CD4-positive, alpha-beta T cell (primary cell): ENCODE measurements around the gene TTC33. TPM values are rescaled to one million over a fixed set of nuclear protein-coding genes. Genes with fewer than 3 reads are reported as not detected.

Source experiments
- ATAC-seq: fragments of 200-7000 bp; cut with Tn5 transposase; one replicate; pipeline ENCODE4 v1.10.0; 2022; ENCODE audit warnings: mild to moderate bottlenecking; ENCODE audit not compliant: poor library complexity
- CTCF ChIA-PET: fragments of 350-600 bp; sonication (Branson Sonifier 250); formaldehyde crosslinking; loops from one replicate; lab custom pipeline; 2021; ENCODE audit warnings: antibody characterized with exemption, inconsistent platforms; lab: Charles Lee
- POLR2A ChIA-PET: fragments of 350-600 bp; sonication (Branson Sonifier 250); formaldehyde crosslinking; loops from one replicate; lab custom pipeline; 2021; ENCODE audit warnings: antibody characterized with exemption, inconsistent platforms; lab: Charles Lee
- DNase-seq, 14 experiments: peaks; one replicate each; pipeline ENCODE4 v3.0.0-alpha.2; 2013 to 2020; ENCODE audit warnings: mixed read lengths in 2 of 14
- H3K27ac ChIP-seq, 2 donors: one replicate each; pipeline versions ENCODE4 v1.5.1 to v1.7.0; 2013; ENCODE audit warnings: low read length in 2 of 2, low read depth in 1 of 2, mild to moderate bottlenecking in 1 of 2
- H3K27me3 ChIP-seq, 2 experiments: 1 replicate in 1 of 2; 2 replicates in 1 of 2; pipeline versions ENCODE4 v1.6.1 to v1.7.0; 2013; ENCODE audit warnings: low read length in 2 of 2, control low read depth in 1 of 2, mild to moderate bottlenecking in 1 of 2, moderate library complexity in 1 of 2; ENCODE audit not compliant: insufficient read depth in 2 of 2, control insufficient read depth in 1 of 2
- H3K36me3 ChIP-seq: one replicate; pipeline ENCODE4 v1.6.1; 2013; ENCODE audit warnings: low read length, control low read depth; ENCODE audit not compliant: insufficient read depth
- H3K4me1 ChIP-seq: one replicate; pipeline ENCODE4 v1.6.1; 2013; ENCODE audit warnings: low read length, control low read depth; ENCODE audit not compliant: insufficient read depth
- H3K4me3 ChIP-seq: one replicate; pipeline ENCODE4 v1.5.1; 2013; ENCODE audit warnings: mild to moderate bottlenecking, low read length, moderate library complexity
- H3K9me3 ChIP-seq, 2 experiments: 1 replicate in 1 of 2; 2 replicates in 1 of 2; pipeline versions ENCODE4 v1.6.1 to v1.7.0; 2013; ENCODE audit warnings: low read length in 2 of 2, mild to moderate bottlenecking in 2 of 2, control low read depth in 1 of 2, moderate library complexity in 1 of 2; ENCODE audit not compliant: control insufficient read depth in 1 of 2, insufficient read depth in 1 of 2
- H3K27ac Mint-ChIP-seq: one replicate; pipeline ENCODE4 v1.8.0; 2020; ENCODE audit warnings: mixed read lengths
- H3K27me3 Mint-ChIP-seq: one replicate; pipeline ENCODE4 v1.8.0; 2021; ENCODE audit warnings: mixed read lengths
- H3K36me3 Mint-ChIP-seq: one replicate; pipeline ENCODE4 v1.8.0; 2021; ENCODE audit warnings: low read depth, mixed read lengths
- H3K4me1 Mint-ChIP-seq: one replicate; pipeline ENCODE4 v1.8.0; 2021; ENCODE audit warnings: low read depth, mixed read lengths
- H3K4me3 Mint-ChIP-seq: one replicate; pipeline ENCODE4 v1.8.0; 2020; ENCODE audit warnings: mild to moderate bottlenecking, mixed read lengths
- H3K9me3 Mint-ChIP-seq: one replicate; pipeline ENCODE4 v1.8.0; 2020; ENCODE audit warnings: mixed read lengths
- intact Hi-C, 2 experiments: fragments of 100-400 bp; cut with DNase I in 1 of 2; cut with micrococcal nuclease in 1 of 2; formaldehyde crosslinking; loops; one replicate each; pipeline versions ENCODE4 v1.15.1 to v1.9.0; 2023 to 2025; cut with DNase I, micrococcal nuclease
- total RNA-seq, 174 experiments: library from RNA in 2 of 174; stranded (reverse) in 2 of 174; gene quantifications; one replicate each; pipeline ENCODE4 v1.2.3 and lab custom pipeline; 2021 to 2026
- TF ChIP-seq, protein P1 (sequence below): fragments of 200-600 bp; IDR thresholded peaks from one replicate; pipeline ENCODE4 v1.8.0; 2022; ENCODE audit warnings: antibody characterized with exemption, mild to moderate bottlenecking

TTC33 gene
- total RNA-seq, 2 experiments from 2014 or later = 8.7 to 12.0 TPM

DNA sequence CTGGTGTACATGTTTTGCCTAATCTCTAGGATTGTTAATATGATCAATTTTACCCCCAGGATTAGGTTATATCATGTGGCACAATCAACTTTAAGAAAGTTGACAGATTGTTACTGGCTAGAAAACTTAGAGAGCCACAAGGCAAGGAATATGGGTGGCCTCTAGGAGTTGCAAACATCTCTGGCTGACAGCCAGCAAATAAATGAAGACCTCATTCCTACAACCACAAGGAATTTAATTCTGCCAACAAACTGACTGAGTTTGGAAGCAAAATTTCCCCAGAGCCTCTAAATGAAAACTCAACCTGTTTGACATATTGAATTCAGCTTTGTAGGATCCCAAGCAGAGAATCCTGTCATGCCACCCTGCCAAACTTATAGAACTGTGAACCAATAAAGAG, 272.4 kb downstream of the TTC33 start:
- TF ChIP-seq, protein P1, sequence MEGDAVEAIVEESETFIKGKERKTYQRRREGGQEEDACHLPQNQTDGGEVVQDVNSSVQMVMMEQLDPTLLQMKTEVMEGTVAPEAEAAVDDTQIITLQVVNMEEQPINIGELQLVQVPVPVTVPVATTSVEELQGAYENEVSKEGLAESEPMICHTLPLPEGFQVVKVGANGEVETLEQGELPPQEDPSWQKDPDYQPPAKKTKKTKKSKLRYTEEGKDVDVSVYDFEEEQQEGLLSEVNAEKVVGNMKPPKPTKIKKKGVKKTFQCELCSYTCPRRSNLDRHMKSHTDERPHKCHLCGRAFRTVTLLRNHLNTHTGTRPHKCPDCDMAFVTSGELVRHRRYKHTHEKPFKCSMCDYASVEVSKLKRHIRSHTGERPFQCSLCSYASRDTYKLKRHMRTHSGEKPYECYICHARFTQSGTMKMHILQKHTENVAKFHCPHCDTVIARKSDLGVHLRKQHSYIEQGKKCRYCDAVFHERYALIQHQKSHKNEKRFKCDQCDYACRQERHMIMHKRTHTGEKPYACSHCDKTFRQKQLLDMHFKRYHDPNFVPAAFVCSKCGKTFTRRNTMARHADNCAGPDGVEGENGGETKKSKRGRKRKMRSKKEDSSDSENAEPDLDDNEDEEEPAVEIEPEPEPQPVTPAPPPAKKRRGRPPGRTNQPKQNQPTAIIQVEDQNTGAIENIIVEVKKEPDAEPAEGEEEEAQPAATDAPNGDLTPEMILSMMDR = no peak
- Histone ChIP-seq H3K36me3 (no peaks in the 10 kb centered on the region), H3K4me1 (peaks cover 9% of the 10 kb centered on the region), H3K27ac (no peak overlapping the region), H3K4me3 (no peak overlapping the region), H3K27me3 (no peaks in the 10 kb centered on the region), H3K9me3 (no peaks in the 10 kb centered on the region)
- ATAC-seq (no peak), DNase-seq (no peak)
- intact Hi-C loops = no loop called here
- no peaks in the 10 kb centered on the region for H3K27me3 Mint-ChIP-seq
- peaks cover 41% of the 10 kb centered on the region for H3K4me1 Mint-ChIP-seq
- H3K36me3 Mint-ChIP-seq = no peaks in the 10 kb centered on the region
- POLR2A ChIA-PET = interaction anchor here (0.7 kb wide), 1 partner anchor 657 kb away, joined by 3 read pairs; no protein-coding TSS in a partner anchor
- CTCF ChIA-PET = no interaction called here
- H3K27ac Mint-ChIP-seq = no peak overlapping the region
- no peaks in the 10 kb centered on the region for H3K9me3 Mint-ChIP-seq
- H3K4me3 Mint-ChIP-seq = no peak overlapping the region

DNA sequence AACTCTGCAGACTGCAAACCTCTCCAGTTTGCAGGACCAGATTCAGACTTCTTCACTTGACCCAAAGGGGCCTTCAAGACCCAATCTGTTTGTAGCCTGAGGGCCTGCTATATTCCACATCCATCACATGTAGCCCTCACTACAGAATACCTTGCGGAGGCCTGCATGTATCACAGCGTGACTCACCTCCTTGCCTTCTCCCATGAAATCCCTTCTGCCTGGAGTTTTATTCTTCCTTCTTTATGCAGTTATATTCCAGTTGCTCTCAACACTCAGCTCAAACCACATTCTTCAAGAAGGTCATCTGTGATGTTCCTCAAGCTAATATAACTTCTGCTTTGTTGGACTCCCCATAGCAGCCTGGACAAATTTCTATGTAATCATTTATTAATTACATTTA, 274.5 kb downstream of the TTC33 start:
- TF ChIP-seq, protein P1 = no peak
- ATAC-seq (no peak), DNase-seq (no peak)
- intact Hi-C loops = no loop called here
- Mint-ChIP-seq H3K9me3 (no peaks in the 10 kb centered on the region), H3K27me3 (no peaks in the 10 kb centered on the region), H3K4me3 (no peak overlapping the region), H3K4me1 (peaks cover 29% of the 10 kb centered on the region), H3K27ac (no peak overlapping the region), H3K36me3 (no peaks in the 10 kb centered on the region)
- CTCF ChIA-PET = interaction anchor here (0.6 kb wide), 1 partner anchor 263 kb away, joined by 3 read pairs; no protein-coding TSS in a partner anchor
- Histone ChIP-seq H3K9me3 (no peaks in the 10 kb centered on the region), H3K4me1 (peaks cover 3% of the 10 kb centered on the region), H3K4me3 (no peak overlapping the region), H3K27me3 (no peaks in the 10 kb centered on the region), H3K36me3 (no peaks in the 10 kb centered on the region), H3K27ac (no peak overlapping the region)
- POLR2A ChIA-PET = no interaction called here

DNA sequence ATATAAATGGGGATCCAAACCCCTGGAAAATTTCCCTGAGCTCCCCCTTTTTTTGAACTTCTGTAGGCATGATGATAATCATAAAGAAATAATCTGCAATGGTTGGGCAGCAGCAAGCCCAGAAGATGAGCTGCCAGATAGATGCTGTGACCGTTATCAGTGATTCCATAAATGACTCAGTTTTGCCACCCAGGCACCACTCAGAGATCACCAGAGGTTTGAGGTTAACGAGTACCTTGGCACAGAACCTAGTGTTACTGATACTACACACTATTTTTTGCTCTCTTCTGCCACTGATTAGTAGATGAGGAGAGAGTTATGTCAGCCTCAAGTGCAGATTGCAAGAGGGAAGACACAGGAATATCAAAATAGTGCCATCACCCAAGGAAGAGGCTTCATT, 275.4 kb downstream of the TTC33 start:
- H3K4me1 Mint-ChIP-seq = peaks cover 25% of the 10 kb centered on the region
- H3K36me3 Mint-ChIP-seq = no peaks in the 10 kb centered on the region
- intact Hi-C loops = no loop called here
- Histone ChIP-seq H3K27me3 (no peaks in the 10 kb centered on the region), H3K27ac (no peak overlapping the region), H3K36me3 (no peaks in the 10 kb centered on the region), H3K4me1 (peaks cover 3% of the 10 kb centered on the region), H3K4me3 (no peak overlapping the region), H3K9me3 (no peaks in the 10 kb centered on the region)
- CTCF ChIA-PET = no interaction called here
- DNase-seq (peak in 2 of 14 experiments; percentile 4 to 54), ATAC-seq (no peak)
- H3K27ac Mint-ChIP-seq = no peak overlapping the region
- no peaks in the 10 kb centered on the region for H3K9me3 Mint-ChIP-seq
- POLR2A ChIA-PET = no interaction called here
- H3K27me3 Mint-ChIP-seq = no peaks in the 10 kb centered on the region
- TF ChIP-seq, protein P1 = no peak
- no peak overlapping the region for H3K4me3 Mint-ChIP-seq
